ENCODE results near the gene MYL10.

The MYL10 gene

GRCh38 chr7:101563943-101564777 is 64.9 kb downstream of the MYL10 start:
- DNase-seq: no peak

Data from stimulated activated CD4-positive, alpha-beta T cell treated with anti-CD3 and anti-CD28 coated beads, Interleukin-2, amount 100 ng/mL, for 24 hours (primary cell).